ENCODE data around the gene DOCK9. TPM values are rescaled to one million over a fixed set of nuclear protein-coding genes. Genes with fewer than 3 reads are reported as not detected.

DOCK9 gene
- total and polyA plus RNA-seq, 2 donors (not counting 1 experiment from before 2014, with no cell fraction given), result 18.2 TPM

DNA sequence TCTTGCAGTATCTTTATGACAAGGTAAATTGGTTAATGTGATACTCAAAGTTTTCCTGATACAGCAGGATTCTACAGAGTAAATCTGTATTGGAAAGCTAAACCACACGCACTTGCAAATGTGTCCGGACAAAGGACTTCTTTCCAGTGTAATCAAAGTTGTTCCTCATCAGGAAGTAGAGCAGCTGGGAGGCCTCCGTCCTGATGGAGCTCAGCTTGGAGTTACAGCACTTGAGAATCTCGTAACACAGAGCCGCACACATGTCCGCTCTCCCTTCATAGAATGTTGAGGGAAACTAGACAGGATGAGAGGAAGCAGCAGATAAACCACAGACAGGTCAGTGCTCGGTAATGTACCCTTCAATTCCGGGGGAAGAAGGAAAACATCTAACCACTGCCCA, 146.6 kb downstream of the DOCK9 start:
- H4K20me1 ChIP-seq (ENCODE audit: control insufficient read depth, extremely low read depth, insufficient read depth, low read length), result no peaks in the 10 kb centered on the region
- no peak overlapping the region for H3K4me2 ChIP-seq (ENCODE audit: extremely low read depth, insufficient read depth, low read length)
- no peaks in the 10 kb centered on the region for H3K79me2 ChIP-seq (ENCODE audit: control insufficient read depth, insufficient read depth, low read length)
- H3K27ac ChIP-seq (ENCODE audit: insufficient read depth, low read length), result no peak overlapping the region
- no peak for TF ChIP-seq EZH2 (IDR thresholded peaks at IDR 0.05; ENCODE audit: low read length, missing control alignments)
- TF ChIP-seq, protein P1, sequence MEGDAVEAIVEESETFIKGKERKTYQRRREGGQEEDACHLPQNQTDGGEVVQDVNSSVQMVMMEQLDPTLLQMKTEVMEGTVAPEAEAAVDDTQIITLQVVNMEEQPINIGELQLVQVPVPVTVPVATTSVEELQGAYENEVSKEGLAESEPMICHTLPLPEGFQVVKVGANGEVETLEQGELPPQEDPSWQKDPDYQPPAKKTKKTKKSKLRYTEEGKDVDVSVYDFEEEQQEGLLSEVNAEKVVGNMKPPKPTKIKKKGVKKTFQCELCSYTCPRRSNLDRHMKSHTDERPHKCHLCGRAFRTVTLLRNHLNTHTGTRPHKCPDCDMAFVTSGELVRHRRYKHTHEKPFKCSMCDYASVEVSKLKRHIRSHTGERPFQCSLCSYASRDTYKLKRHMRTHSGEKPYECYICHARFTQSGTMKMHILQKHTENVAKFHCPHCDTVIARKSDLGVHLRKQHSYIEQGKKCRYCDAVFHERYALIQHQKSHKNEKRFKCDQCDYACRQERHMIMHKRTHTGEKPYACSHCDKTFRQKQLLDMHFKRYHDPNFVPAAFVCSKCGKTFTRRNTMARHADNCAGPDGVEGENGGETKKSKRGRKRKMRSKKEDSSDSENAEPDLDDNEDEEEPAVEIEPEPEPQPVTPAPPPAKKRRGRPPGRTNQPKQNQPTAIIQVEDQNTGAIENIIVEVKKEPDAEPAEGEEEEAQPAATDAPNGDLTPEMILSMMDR (conservative IDR thresholded peaks at IDR 0.05 in 1 of 2, IDR thresholded peaks at IDR 0.05 in 1 of 2; ENCODE audit: low read depth in 1 of 2, low read length in 2 of 2), result no peak
- no peaks in the 10 kb centered on the region for H3K4me1 ChIP-seq (ENCODE audit: control insufficient read depth, extremely low read depth, insufficient read depth, low read length)
- H2AFZ ChIP-seq (ENCODE audit: low read length), result no peak overlapping the region
- no peaks in the 10 kb centered on the region for H3K9me3 ChIP-seq (ENCODE audit: control insufficient read depth, insufficient read depth, low read depth, low read length)
- no peak overlapping the region for H3K9ac ChIP-seq (ENCODE audit: insufficient read depth, low read length)
- H3K27me3 ChIP-seq (ENCODE audit: control insufficient read depth, insufficient read depth, low read length), result no peaks in the 10 kb centered on the region
- DNase-seq (ENCODE audit: low read depth in 2 of 2), result no peak
- no peak overlapping the region for H3K4me3 ChIP-seq (replicated peaks in 1 of 4; ENCODE audit: control extremely low read depth in 1 of 4, insufficient read depth in 1 of 4, low read depth in 3 of 4, low read length in 4 of 4)
- no peaks in the 10 kb centered on the region for H3K36me3 ChIP-seq (ENCODE audit: control insufficient read depth, insufficient read depth, low read length)

DNA sequence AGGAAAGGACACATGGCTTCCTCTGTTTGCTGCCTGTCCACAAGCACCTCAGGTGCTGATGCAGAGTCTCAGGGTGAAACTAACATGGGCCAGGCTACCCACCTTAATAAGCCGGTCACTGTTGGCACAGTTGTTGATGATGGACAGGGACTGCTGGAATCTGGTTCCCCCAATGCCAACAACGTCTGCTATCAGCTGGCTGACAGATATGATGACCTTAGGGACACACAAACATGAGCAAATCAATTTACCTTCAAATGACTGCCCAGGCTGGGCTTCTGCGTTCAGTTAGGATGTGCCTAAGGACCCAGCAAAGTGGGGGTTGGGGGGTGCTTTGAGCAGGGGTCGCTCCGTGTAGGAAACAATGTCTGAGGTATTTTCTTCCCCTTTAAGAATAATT, 148.3 kb downstream of the DOCK9 start:
- no peaks in the 10 kb centered on the region for H3K36me3 ChIP-seq (ENCODE audit: control insufficient read depth, insufficient read depth, low read length)
- no peaks in the 10 kb centered on the region for H3K79me2 ChIP-seq (ENCODE audit: control insufficient read depth, insufficient read depth, low read length)
- no peak overlapping the region for H3K27ac ChIP-seq (ENCODE audit: insufficient read depth, low read length)
- no peaks in the 10 kb centered on the region for H3K9me3 ChIP-seq (ENCODE audit: control insufficient read depth, insufficient read depth, low read depth, low read length)
- H3K4me1 ChIP-seq (ENCODE audit: control insufficient read depth, extremely low read depth, insufficient read depth, low read length), result no peaks in the 10 kb centered on the region
- no peaks in the 10 kb centered on the region for H4K20me1 ChIP-seq (ENCODE audit: control insufficient read depth, extremely low read depth, insufficient read depth, low read length)
- TF ChIP-seq, protein P1 (conservative IDR thresholded peaks at IDR 0.05 in 1 of 2, IDR thresholded peaks at IDR 0.05 in 1 of 2; ENCODE audit: low read depth in 1 of 2, low read length in 2 of 2), result no peak
- no peak for TF ChIP-seq EZH2 (IDR thresholded peaks at IDR 0.05; ENCODE audit: low read length, missing control alignments)
- H2AFZ ChIP-seq (ENCODE audit: low read length), result no peak overlapping the region
- no peak overlapping the region for H3K9ac ChIP-seq (ENCODE audit: insufficient read depth, low read length)
- no peak overlapping the region for H3K4me2 ChIP-seq (ENCODE audit: extremely low read depth, insufficient read depth, low read length)
- H3K27me3 ChIP-seq (ENCODE audit: control insufficient read depth, insufficient read depth, low read length), result no peaks in the 10 kb centered on the region
- DNase-seq (ENCODE audit: low read depth in 2 of 2), result no peak
- H3K4me3 ChIP-seq (replicated peaks in 1 of 4; ENCODE audit: control extremely low read depth in 1 of 4, insufficient read depth in 1 of 4, low read depth in 3 of 4, low read length in 4 of 4), result no peak overlapping the region

DNA sequence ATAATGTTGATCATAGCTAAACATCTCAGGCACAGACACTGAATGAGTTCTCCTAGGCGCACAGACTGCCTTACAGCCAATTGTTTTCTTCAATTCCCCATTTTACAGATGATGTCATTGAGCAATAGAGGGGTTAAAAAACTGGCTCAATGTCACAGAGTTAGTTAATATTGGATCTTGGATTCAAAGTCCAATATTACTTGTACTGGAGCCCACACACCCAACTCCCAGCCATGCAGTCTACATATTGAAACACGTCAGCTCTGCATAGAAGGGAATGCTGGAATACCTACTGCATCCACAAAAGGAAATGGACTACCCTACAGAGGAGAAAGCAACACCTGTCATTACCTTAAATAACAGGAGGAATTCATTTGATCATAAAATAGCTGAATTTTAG, 149.2 kb downstream of the DOCK9 start:
- Histone ChIP-seq H2AFZ (ENCODE audit: low read length) (no peak overlapping the region), H3K27me3 (ENCODE audit: control insufficient read depth, insufficient read depth, low read length) (no peaks in the 10 kb centered on the region), H4K20me1 (ENCODE audit: control insufficient read depth, extremely low read depth, insufficient read depth, low read length) (no peaks in the 10 kb centered on the region), H3K9me3 (ENCODE audit: control insufficient read depth, insufficient read depth, low read depth, low read length) (no peaks in the 10 kb centered on the region), H3K4me2 (ENCODE audit: extremely low read depth, insufficient read depth, low read length) (no peak overlapping the region), H3K4me3 (replicated peaks in 1 of 4; ENCODE audit: control extremely low read depth in 1 of 4, insufficient read depth in 1 of 4, low read depth in 3 of 4, low read length in 4 of 4) (no peak overlapping the region), H3K36me3 (ENCODE audit: control insufficient read depth, insufficient read depth, low read length) (no peaks in the 10 kb centered on the region), H3K27ac (ENCODE audit: insufficient read depth, low read length) (no peak overlapping the region), H3K4me1 (ENCODE audit: control insufficient read depth, extremely low read depth, insufficient read depth, low read length) (no peaks in the 10 kb centered on the region), H3K9ac (ENCODE audit: insufficient read depth, low read length) (no peak overlapping the region), H3K79me2 (ENCODE audit: control insufficient read depth, insufficient read depth, low read length) (no peaks in the 10 kb centered on the region)
- TF ChIP-seq, protein P1 (conservative IDR thresholded peaks at IDR 0.05 in 1 of 2, IDR thresholded peaks at IDR 0.05 in 1 of 2; ENCODE audit: low read depth in 1 of 2, low read length in 2 of 2), result no peak
- TF ChIP-seq EZH2 (IDR thresholded peaks at IDR 0.05; ENCODE audit: low read length, missing control alignments), result no peak
- DNase-seq (ENCODE audit: low read depth in 2 of 2), result no peak
